Breast epithelium (tissue), 3 donors: Measurements from ENCODE around the gene MAP2K3.

Experiments used
- CTCF ChIP-seq, 3 donors: fragments of 450-650 bp; IDR thresholded peaks; one replicate each; pipeline ENCODE4 v1.5.1; 2016 to 2017; ENCODE audit warnings: antibody characterized with exemption in 3 of 3, mild to moderate bottlenecking in 3 of 3, moderate library complexity in 3 of 3
- POLR2A ChIP-seq: fragments of 450-650 bp; IDR thresholded peaks from one replicate; pipeline ENCODE4 v1.6.1; 2016; ENCODE audit warnings: antibody characterized with exemption, mild to moderate bottlenecking, moderate library complexity
- POLR2AphosphoS5 ChIP-seq, 3 donors: sonication (generic); formaldehyde crosslinking; IDR thresholded peaks; one replicate each; pipeline ENCODE4 v1.6.1; 2017; ENCODE audit warnings: antibody characterized with exemption in 3 of 3

GRCh38 chr17:21283482-21284318, 811 bp upstream of the MAP2K3 start:
- TF ChIP-seq CTCF (IDR thresholded peaks at IDR 0.05) (no peak), POLR2A (no peak), POLR2AphosphoS5 (IDR thresholded peaks at IDR 0.05) (no peak)
